Lung (tissue), 13 donors: ENCODE measurements around the gene PIGT. TPM values are rescaled to one million over a fixed set of nuclear protein-coding genes. Genes with fewer than 3 reads are reported as not detected.
"Not testable (repeated sequence)": the region's sequence is repeated elsewhere in the genome, so short reads cannot be mapped to it uniquely, and the experiment has no call there.

ENCODE experiments used
- ATAC-seq: fragments of 200-7000 bp; cut with Tn5 transposase; one replicate; pipeline ENCODE4 v1.9.1; 2020; ENCODE audit warnings: moderate number of reproducible peaks; ENCODE audit not compliant: insufficient read depth, low FRiP score
- DNase-seq, 3 donors: peaks; one replicate each; pipeline ENCODE4 v3.0.0-alpha.2; 2013 to 2017
- H3K27ac ChIP-seq, 2 donors: one replicate each; pipeline ENCODE4 v1.5.1; 2013; ENCODE audit warnings: mild to moderate bottlenecking in 2 of 2, moderate library complexity in 2 of 2, control low read depth in 1 of 2, inconsistent platforms in 1 of 2, low read depth in 1 of 2, low read length in 1 of 2
- H3K27me3 ChIP-seq, 3 donors: one replicate each; pipeline ENCODE4 v1.5.1; 2013; ENCODE audit warnings: low read length in 2 of 3; ENCODE audit not compliant: control insufficient read depth in 3 of 3, insufficient read depth in 3 of 3
- H3K36me3 ChIP-seq, 4 donors: one replicate each; pipeline ENCODE4 v1.5.1; 2013; ENCODE audit warnings: low read length in 4 of 4, mild to moderate bottlenecking in 1 of 4, moderate library complexity in 1 of 4; ENCODE audit not compliant: control insufficient read depth in 4 of 4, insufficient read depth in 4 of 4
- H3K4me1 ChIP-seq, 5 donors: one replicate each; pipeline ENCODE4 v1.5.1; 2013; ENCODE audit warnings: low read length in 5 of 5, mild to moderate bottlenecking in 2 of 5, moderate library complexity in 1 of 5; ENCODE audit not compliant: control insufficient read depth in 5 of 5, insufficient read depth in 5 of 5
- H3K4me3 ChIP-seq: one replicate; pipeline ENCODE4 v1.5.1; 2013; ENCODE audit warnings: mild to moderate bottlenecking, control low read depth, moderate library complexity
- H3K9ac ChIP-seq, 2 donors: one replicate each; pipeline ENCODE4 v1.5.1; 2013; ENCODE audit warnings: low read length in 2 of 2, control low read depth in 1 of 2; ENCODE audit not compliant: insufficient read depth in 1 of 2
- H3K9me3 ChIP-seq, 4 donors: one replicate each; pipeline ENCODE4 v1.5.1; 2013; ENCODE audit warnings: low read length in 3 of 4, mild to moderate bottlenecking in 1 of 4, moderate library complexity in 1 of 4; ENCODE audit not compliant: control insufficient read depth in 4 of 4, insufficient read depth in 3 of 4
- WGBS, 2 donors: extraction: QIAGEN DNeasy Blood & Tissue Kit; methylation state at CpG; one replicate each; pipeline ENCODE4 v1.1.7; 2013; 5-methylcytosine and 5-hydroxymethylcytosine counted together
- polyA plus RNA-seq, 2 donors: library from polyadenylated mRNA; stranded (reverse); fragments of 200-250 nt; gene quantifications; one replicate each; pipeline ENCODE4 v1.2.1, GENCODE V29; 2013
- small RNA-seq: library from RNA; depleted of rRNA; stranded (forward); fragments of <200 nt; gene quantifications from one replicate; pipeline ENCODE3, GENCODE V24; 2014; ENCODE audit warnings: low replicate concordance
- total RNA-seq, 2 donors: library from RNA; depleted of rRNA in 1 of 2; stranded (reverse); fragments of >200 nt in 1 of 2; gene quantifications; one replicate each; pipeline ENCODE4 v1.2.1, GENCODE V29; 2014 to 2021
- TF ChIP-seq, protein P1 (sequence below): IDR thresholded peaks from 2 replicates; pipeline ENCODE4 v1.5.1; 2012; ENCODE audit warnings: mild to moderate bottlenecking; ENCODE audit errors: control extremely low read depth, extremely low read depth
- donor health status: control.
- donor health status: control.
- donor health status: Bipolar disorder and iron deficiency.
- donor health status: healthy.
- donor health status: DM: yes; HTN: yes; CAD: no.

Gene PIGT
- total and polyA plus RNA-seq, 4 donors: 33.6 to 107 (median 72.3) TPM

DNA sequence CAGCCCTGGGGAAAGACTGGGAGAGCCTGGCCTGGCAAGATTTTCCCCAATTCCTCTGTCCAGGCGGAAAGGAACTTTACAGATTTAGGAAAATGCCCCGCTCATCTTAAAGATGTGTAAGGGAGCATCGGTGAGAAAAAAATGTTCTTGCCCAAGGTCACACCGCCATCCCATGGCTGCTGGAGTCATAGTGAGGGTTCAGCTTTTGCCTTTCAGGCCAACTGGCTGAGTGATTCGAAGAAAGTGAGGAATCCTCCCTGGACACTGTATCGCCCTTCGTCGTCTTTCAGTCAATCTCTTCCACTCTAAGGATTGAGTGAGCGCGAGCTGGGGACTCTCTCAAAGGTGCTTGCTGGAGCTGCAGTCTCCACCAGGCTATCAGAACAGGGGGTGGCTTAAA, 55.0 kb downstream of the PIGT start:
- Histone ChIP-seq H3K36me3 (no peaks in the 10 kb centered on the region), H3K9ac (peak overlapping the region in 1 of 2 donors; percentile 31), H3K27me3 (peaks cover 0 to 20% (median 7%) of the 10 kb centered on the region in 3 donors), H3K4me3 (no peak overlapping the region), H3K9me3 (peaks cover 0 to 2% (median 0%) of the 10 kb centered on the region in 4 donors), H3K27ac (peak overlapping the region in 1 of 2 donors; percentile 33), H3K4me1 (peaks cover 0 to 14% (median 0%) of the 10 kb centered on the region in 5 donors)
- WGBS, 2 donors: 30 to 35% methylated on average over 10 of the region's 10 CpGs
- TF ChIP-seq, protein P1, sequence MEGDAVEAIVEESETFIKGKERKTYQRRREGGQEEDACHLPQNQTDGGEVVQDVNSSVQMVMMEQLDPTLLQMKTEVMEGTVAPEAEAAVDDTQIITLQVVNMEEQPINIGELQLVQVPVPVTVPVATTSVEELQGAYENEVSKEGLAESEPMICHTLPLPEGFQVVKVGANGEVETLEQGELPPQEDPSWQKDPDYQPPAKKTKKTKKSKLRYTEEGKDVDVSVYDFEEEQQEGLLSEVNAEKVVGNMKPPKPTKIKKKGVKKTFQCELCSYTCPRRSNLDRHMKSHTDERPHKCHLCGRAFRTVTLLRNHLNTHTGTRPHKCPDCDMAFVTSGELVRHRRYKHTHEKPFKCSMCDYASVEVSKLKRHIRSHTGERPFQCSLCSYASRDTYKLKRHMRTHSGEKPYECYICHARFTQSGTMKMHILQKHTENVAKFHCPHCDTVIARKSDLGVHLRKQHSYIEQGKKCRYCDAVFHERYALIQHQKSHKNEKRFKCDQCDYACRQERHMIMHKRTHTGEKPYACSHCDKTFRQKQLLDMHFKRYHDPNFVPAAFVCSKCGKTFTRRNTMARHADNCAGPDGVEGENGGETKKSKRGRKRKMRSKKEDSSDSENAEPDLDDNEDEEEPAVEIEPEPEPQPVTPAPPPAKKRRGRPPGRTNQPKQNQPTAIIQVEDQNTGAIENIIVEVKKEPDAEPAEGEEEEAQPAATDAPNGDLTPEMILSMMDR: no peak
- DNase-seq (peak in 1 of 3 donors; percentile 34), ATAC-seq (no peak)

DNA sequence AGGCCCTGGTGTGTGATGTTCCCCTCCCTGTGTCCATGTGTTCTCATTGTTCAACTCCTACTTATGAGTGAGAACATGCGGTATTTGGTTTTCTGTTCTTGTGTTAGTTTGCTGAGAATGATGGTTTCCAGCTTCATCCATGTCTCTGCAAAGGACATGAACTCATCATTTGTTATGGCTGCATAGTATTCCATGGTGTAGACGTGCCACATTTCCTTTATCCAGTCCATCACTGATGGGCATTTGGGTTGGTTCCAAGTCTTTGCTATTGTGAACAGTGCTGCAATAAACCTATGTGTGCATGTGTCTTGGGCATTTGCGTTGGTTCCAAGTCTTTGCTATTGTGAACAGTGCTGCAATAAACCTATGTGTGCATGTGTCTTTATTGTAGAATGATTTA, 56.3 kb downstream of the PIGT start:
- H3K4me1 ChIP-seq: peaks cover 0 to 14% (median 0%) of the 10 kb centered on the region in 5 donors
- H3K36me3 ChIP-seq, H3K9ac ChIP-seq, ATAC-seq, H3K9me3 ChIP-seq, DNase-seq, H3K27ac ChIP-seq, H3K4me3 ChIP-seq: not testable (repeated sequence)
- WGBS, 2 donors: 67 to 88% methylated on average over 3 of the region's 3 CpGs
- H3K27me3 ChIP-seq: peaks cover 0 to 20% (median 7%) of the 10 kb centered on the region in 3 donors

Small RNAs within 50 kb of the gene (small RNA-seq; reads per million reads assigned to genes)
- gene MIR6812: not detected

Other genes starting within 250 kb of the PIGT start
- 10 to 100 TPM; 44.9 to 90.4 TPM for gene PI3, start 241.2 kb upstream of the PIGT start, total RNA-seq
- 100 to 1,000 TPM in 1 of 2 donors, 10 to 100 TPM in 1; 28.0 to 416 TPM for gene PI3, start 241.2 kb upstream of the PIGT start, polyA plus RNA-seq
- under 1 TPM in 1 of 2 donors, not detected in 1; 0.14 TPM for gene SEMG1, start 209.1 kb upstream of the PIGT start, total RNA-seq
- not detected for gene SEMG1, start 209.1 kb upstream of the PIGT start, polyA plus RNA-seq
- not detected for gene SEMG2, start 194.8 kb upstream of the PIGT start, total RNA-seq
- gene SEMG2, start 194.8 kb upstream of the PIGT start, polyA plus RNA-seq: not detected
- gene SLPI, start 161.6 kb upstream of the PIGT start, total RNA-seq: 1,000 to 10,000 TPM in 1 of 2 donors, 100 to 1,000 TPM in 1; 451 to 1,312 TPM
- gene SLPI, start 161.6 kb upstream of the PIGT start, polyA plus RNA-seq: 1,000 to 10,000 TPM; 2,300 to 8,409 TPM
- gene RBPJL, start 109.3 kb upstream of the PIGT start, total RNA-seq: under 1 TPM in 1 of 2 donors, not detected in 1; 0.12 TPM
- not detected for gene RBPJL, start 109.3 kb upstream of the PIGT start, polyA plus RNA-seq
- under 1 TPM; 0.46 to 0.49 TPM for gene MATN4, start 107.8 kb upstream of the PIGT start, total RNA-seq
- gene MATN4, start 107.8 kb upstream of the PIGT start, polyA plus RNA-seq: under 1 TPM; 0.14 to 0.24 TPM
- gene SDC4, start 67.7 kb upstream of the PIGT start, total RNA-seq: 100 to 1,000 TPM; 250 to 313 TPM
- gene SDC4, start 67.7 kb upstream of the PIGT start, polyA plus RNA-seq: 100 to 1,000 TPM; 239 to 258 TPM
- 10 to 100 TPM; 21.3 to 45.5 TPM for gene SYS1, start 53.0 kb upstream of the PIGT start, total RNA-seq
- gene SYS1, start 53.0 kb upstream of the PIGT start, polyA plus RNA-seq: 10 to 100 TPM; 24.9 to 57.5 TPM
- gene TP53TG5, start 37.8 kb upstream of the PIGT start, total RNA-seq: not detected
- under 1 TPM; 0.03 to 0.28 TPM for gene TP53TG5, start 37.8 kb upstream of the PIGT start, polyA plus RNA-seq
- gene DBNDD2, start 7.9 kb upstream of the PIGT start, total RNA-seq: 10 to 100 TPM; 11.7 to 61.1 TPM
- gene DBNDD2, start 7.9 kb upstream of the PIGT start, polyA plus RNA-seq: 10 to 100 TPM; 54.6 to 75.4 TPM
- gene WFDC2, start 53.6 kb downstream of the PIGT start, total RNA-seq: 100 to 1,000 TPM in 1 of 2 donors, 10 to 100 TPM in 1; 62.8 to 499 TPM
- gene WFDC2, start 53.6 kb downstream of the PIGT start, polyA plus RNA-seq: 1,000 to 10,000 TPM in 1 of 2 donors, 100 to 1,000 TPM in 1; 547 to 1,020 TPM
- not detected for gene SPINT3, start 99.5 kb downstream of the PIGT start, total RNA-seq
- gene SPINT3, start 99.5 kb downstream of the PIGT start, polyA plus RNA-seq: under 1 TPM in 1 of 2 donors, not detected in 1; 0.18 TPM
- 1 to 10 TPM in 1 of 2 donors, not detected in 1; 2.3 TPM for gene WFDC6, start 123.3 kb downstream of the PIGT start, total RNA-seq
- gene WFDC6, start 123.3 kb downstream of the PIGT start, polyA plus RNA-seq: 1 to 10 TPM in 1 of 2 donors, under 1 TPM in 1; 0.24 to 1.0 TPM
- 1 to 10 TPM in 1 of 2 donors, under 1 TPM in 1; 0.09 to 1.3 TPM for gene EPPIN, start 131.3 kb downstream of the PIGT start, total RNA-seq
- under 1 TPM; 0.13 to 0.53 TPM for gene EPPIN, start 131.3 kb downstream of the PIGT start, polyA plus RNA-seq
- under 1 TPM in 1 of 2 donors, not detected in 1; 0.26 TPM for gene WFDC8, start 163.1 kb downstream of the PIGT start, total RNA-seq
- not detected for gene WFDC8, start 163.1 kb downstream of the PIGT start, polyA plus RNA-seq
- gene WFDC10A, start 213.6 kb downstream of the PIGT start, total RNA-seq: not detected
- gene WFDC10A, start 213.6 kb downstream of the PIGT start, polyA plus RNA-seq: not detected
- not detected for gene WFDC9, start 215.1 kb downstream of the PIGT start, total RNA-seq
- gene WFDC9, start 215.1 kb downstream of the PIGT start, polyA plus RNA-seq: not detected